Measurements from ENCODE around the gene RNPEP. TPM values are rescaled to one million over a fixed set of nuclear protein-coding genes. Genes with fewer than 3 reads are reported as not detected.
A peak's percentile ranks its signal among the peaks of the same experiment; 100 is the strongest.

The RNPEP gene
- total RNA-seq, 1 experiment from 2014 or later: 99.8 TPM

GRCh38 chr1:201984446-201984845, 2.0 kb downstream of the RNPEP start:
- H3K27me3 ChIP-seq (ENCODE audit: control insufficient read depth, insufficient read depth, low read length): no peaks in the 10 kb centered on the region
- no peaks in the 10 kb centered on the region for H3K9me3 ChIP-seq (ENCODE audit: control insufficient read depth, insufficient read depth, low read depth, low read length)
- intact Hi-C loops (cut with micrococcal nuclease; ENCODE audit: unreplicated experiment): no loop called here
- BruUV-seq (replicated peaks): no TSS peak
- H3K27ac ChIP-seq (ENCODE audit: low read length): no peak overlapping the region
- ChIA-PET POLR2A (interaction anchor here (0.6 to 1.0 kb wide), 3 partner anchors 20 to 122 kb away, joined by 3 to 5 read pairs (median 4); no protein-coding TSS in a partner anchor), CTCF (interaction anchor here (0.8 to 1.1 kb wide), 2 partner anchors 15 to 137 kb away, joined by 3 read pairs; no protein-coding TSS in a partner anchor)
- in situ Hi-C loops (cut with HindIII; ENCODE audit: low pct_unique_long_range_greater_than_20kb, low sequenced_read_pairs): no loop called here
- no peak for TF ChIP-seq CTCF (IDR thresholded peaks at IDR 0.05)
- TF ChIP-seq POLR2AphosphoS5 (IDR thresholded peaks at IDR 0.05; ENCODE audit: low read depth, low read length): no peak
- TF ChIP-seq SIN3A (IDR thresholded peaks at IDR 0.05; ENCODE audit: borderline replicate concordance, insufficient read depth, low read depth, low read length): no peak
- no peak for TF ChIP-seq TCF7L2 (IDR thresholded peaks at IDR 0.05; ENCODE audit: low read depth, low read length)
- no peak for TF ChIP-seq REST (IDR thresholded peaks at IDR 0.05; ENCODE audit: insufficient read depth in 1 of 2, low read depth in 2 of 2, low read length in 1 of 2)
- DNase-seq (ENCODE audit: low read depth, low spot score): no peak
- no peak for ATAC-seq
- H3K36me3 ChIP-seq (ENCODE audit: control insufficient read depth, insufficient read depth, low read length): no peaks in the 10 kb centered on the region
- H3K4me3 ChIP-seq (ENCODE audit: low read depth in 2 of 2, low read length in 2 of 2): peak overlapping the region in 1 of 2 experiments; percentile 74; a peak in 2 of 4 replicates
- peaks cover 8% of the 10 kb centered on the region for H3K4me1 ChIP-seq (ENCODE audit: control insufficient read depth, insufficient read depth, low read length)

DNA sequence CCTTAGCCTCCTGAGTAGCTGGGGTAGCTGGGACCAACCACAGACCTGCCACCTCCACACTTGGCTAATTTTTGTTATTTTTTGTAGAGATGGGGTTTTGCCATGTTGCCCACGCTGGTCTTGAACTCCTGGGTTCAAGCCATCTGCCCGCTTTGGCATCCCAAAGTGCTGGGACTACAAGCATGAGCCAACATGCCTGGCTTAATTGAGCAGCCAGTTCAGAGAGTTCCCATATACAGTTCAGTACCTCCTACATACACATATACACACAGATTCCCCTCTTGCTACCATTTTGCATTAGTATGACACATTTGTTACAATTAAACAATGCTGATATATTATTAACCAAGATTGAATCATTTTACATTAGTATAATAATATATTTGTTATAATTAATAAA, 2.9 kb downstream of the RNPEP start:
- no peak for ATAC-seq
- no peak overlapping the region for H3K4me3 ChIP-seq (ENCODE audit: low read depth in 2 of 2, low read length in 2 of 2)
- H3K36me3 ChIP-seq (ENCODE audit: control insufficient read depth, insufficient read depth, low read length): no peaks in the 10 kb centered on the region
- no TSS peak for BruUV-seq (replicated peaks)
- no peak for DNase-seq (ENCODE audit: low read depth, low spot score)
- ChIA-PET POLR2A (no interaction called here), CTCF (interaction anchor here (1.1 kb wide), 1 partner anchor 14 kb away, joined by 3 read pairs; no protein-coding TSS in a partner anchor)
- H3K9me3 ChIP-seq (ENCODE audit: control insufficient read depth, insufficient read depth, low read depth, low read length): no peaks in the 10 kb centered on the region
- no peak for TF ChIP-seq TCF7L2 (IDR thresholded peaks at IDR 0.05; ENCODE audit: low read depth, low read length)
- TF ChIP-seq POLR2AphosphoS5 (IDR thresholded peaks at IDR 0.05; ENCODE audit: low read depth, low read length): no peak
- no peak for TF ChIP-seq CTCF (IDR thresholded peaks at IDR 0.05)
- TF ChIP-seq SIN3A (IDR thresholded peaks at IDR 0.05; ENCODE audit: borderline replicate concordance, insufficient read depth, low read depth, low read length): no peak
- no peak for TF ChIP-seq REST (IDR thresholded peaks at IDR 0.05; ENCODE audit: insufficient read depth in 1 of 2, low read depth in 2 of 2, low read length in 1 of 2)
- in situ Hi-C loops (cut with HindIII; ENCODE audit: low pct_unique_long_range_greater_than_20kb, low sequenced_read_pairs): no loop called here
- H3K27ac ChIP-seq (ENCODE audit: low read length): no peak overlapping the region
- intact Hi-C loops (cut with micrococcal nuclease; ENCODE audit: unreplicated experiment): no loop called here
- no peaks in the 10 kb centered on the region for H3K27me3 ChIP-seq (ENCODE audit: control insufficient read depth, insufficient read depth, low read length)
- H3K4me1 ChIP-seq (ENCODE audit: control insufficient read depth, insufficient read depth, low read length): peaks cover 8% of the 10 kb centered on the region

Data from Panc1 (cell line).